ENCODE results near the gene OR2D2. TPM values are rescaled to one million over a fixed set of nuclear protein-coding genes. Genes with fewer than 3 reads are reported as not detected.

Gene OR2D2, protein sequence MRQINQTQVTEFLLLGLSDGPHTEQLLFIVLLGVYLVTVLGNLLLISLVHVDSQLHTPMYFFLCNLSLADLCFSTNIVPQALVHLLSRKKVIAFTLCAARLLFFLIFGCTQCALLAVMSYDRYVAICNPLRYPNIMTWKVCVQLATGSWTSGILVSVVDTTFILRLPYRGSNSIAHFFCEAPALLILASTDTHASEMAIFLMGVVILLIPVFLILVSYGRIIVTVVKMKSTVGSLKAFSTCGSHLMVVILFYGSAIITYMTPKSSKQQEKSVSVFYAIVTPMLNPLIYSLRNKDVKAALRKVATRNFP
- polyA plus RNA-seq (0.10 to 0.14 TPM in 2 of 3 replicates, not detected in the other), polyA minus RNA-seq (2.5 to 4.3 TPM in 2 of 3 replicates, not detected in the other)
- polyA plus RNA-seq (2011; ENCODE audit: low read depth) = not detected
- not detected in 2 replicates for polyA plus RNA-seq (2011; cell fraction: cytosol; rRNA removed)
- 0.35 and 0.38 TPM in 2 replicates for polyA plus RNA-seq (2011; cell fraction: nucleus; rRNA removed)
- polyA plus RNA-seq (2012; ENCODE audit: low replicate concordance) = not detected in 2 replicates
- not detected for polyA minus RNA-seq (2011; cell fraction: cytosol; rRNA and poly(A)+ RNA removed)
- polyA minus RNA-seq (2011; cell fraction: nucleus; rRNA and poly(A)+ RNA removed) = 2.3 and 5.4 TPM in 2 replicates

DNA sequence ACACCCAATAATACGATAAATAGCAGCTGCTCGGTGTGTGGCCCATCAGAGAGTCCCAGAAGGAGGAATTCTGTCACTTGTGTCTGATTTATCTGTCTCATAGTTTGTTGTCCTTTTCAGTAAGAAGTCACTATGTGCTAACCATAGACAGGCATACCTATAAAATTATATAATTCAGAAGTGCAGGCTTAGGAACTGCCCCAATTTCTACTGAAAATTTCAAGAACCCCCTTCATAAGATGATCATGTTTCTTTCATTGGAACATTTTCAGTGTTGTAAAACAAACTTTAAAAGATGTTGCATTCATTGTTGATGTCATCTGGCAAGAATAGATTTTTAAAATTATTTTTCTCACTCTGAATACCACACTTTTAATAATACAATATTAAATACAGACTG lies at the start of gene OR2D2:
TSS of gene OR2D2 (minus strand) at position 101 of the 400 bp plus-strand sequence. CDS start at position 101, 0 bp downstream.
- FAIRE-seq (no peak), DNase-seq (ENCODE audit: low read depth, low spot score) (no peak)
- dilution Hi-C loops (cut with MboI; ENCODE audit: extremely low pct_ligation_motif_present, low sequenced_read_pairs) = no loop called here
- no peaks in the 10 kb centered on the region for H3K36me3 ChIP-seq (ENCODE audit: control insufficient read depth in 2 of 2, extremely low read depth in 1 of 2, insufficient read depth in 2 of 2, low read length in 2 of 2)
- no peaks in the 10 kb centered on the region for H3K79me2 ChIP-seq (ENCODE audit: control insufficient read depth, insufficient read depth, low read length)
- H3K9me3 ChIP-seq (ENCODE audit: control insufficient read depth, low read depth, low read length) = no peaks in the 10 kb centered on the region
- no peak within 1 kb of the TSS for H3K4me2 ChIP-seq (ENCODE audit: control insufficient read depth, extremely low read depth, insufficient read depth, low read depth, low read length)
- H3K9me1 ChIP-seq (ENCODE audit: control insufficient read depth, extremely low read depth, insufficient read depth, low read length) = no peaks in the 10 kb centered on the region
- H2AFZ ChIP-seq (ENCODE audit: control insufficient read depth, low read length) = no peak within 1 kb of the TSS
- H3K27me3 ChIP-seq (ENCODE audit: control insufficient read depth, extremely low read depth, insufficient read depth, low read length) = no peaks in the 10 kb centered on the region
- no peaks in the 10 kb centered on the region for H3K4me1 ChIP-seq (ENCODE audit: control insufficient read depth, extremely low read depth, insufficient read depth, low read length)
- H3K4me3 ChIP-seq (ENCODE audit: control insufficient read depth in 2 of 3, extremely low read depth in 1 of 3, insufficient read depth in 2 of 3, low read depth in 1 of 3, low read length in 3 of 3) = no peak within 1 kb of the TSS
- no peak within 1 kb of the TSS for H3K9ac ChIP-seq (ENCODE audit: control insufficient read depth, extremely low read depth, insufficient read depth, low read length)
- no peaks in the 10 kb centered on the region for H4K20me1 ChIP-seq (ENCODE audit: control insufficient read depth, extremely low read depth, insufficient read depth, low read length)
- H3K27ac ChIP-seq (ENCODE audit: control insufficient read depth, insufficient read depth, low read length) = no peak within 1 kb of the TSS
- no peak for TF ChIP-seq EZH2 (IDR thresholded peaks at IDR 0.05; ENCODE audit: low read length)
- TF ChIP-seq, protein P1, sequence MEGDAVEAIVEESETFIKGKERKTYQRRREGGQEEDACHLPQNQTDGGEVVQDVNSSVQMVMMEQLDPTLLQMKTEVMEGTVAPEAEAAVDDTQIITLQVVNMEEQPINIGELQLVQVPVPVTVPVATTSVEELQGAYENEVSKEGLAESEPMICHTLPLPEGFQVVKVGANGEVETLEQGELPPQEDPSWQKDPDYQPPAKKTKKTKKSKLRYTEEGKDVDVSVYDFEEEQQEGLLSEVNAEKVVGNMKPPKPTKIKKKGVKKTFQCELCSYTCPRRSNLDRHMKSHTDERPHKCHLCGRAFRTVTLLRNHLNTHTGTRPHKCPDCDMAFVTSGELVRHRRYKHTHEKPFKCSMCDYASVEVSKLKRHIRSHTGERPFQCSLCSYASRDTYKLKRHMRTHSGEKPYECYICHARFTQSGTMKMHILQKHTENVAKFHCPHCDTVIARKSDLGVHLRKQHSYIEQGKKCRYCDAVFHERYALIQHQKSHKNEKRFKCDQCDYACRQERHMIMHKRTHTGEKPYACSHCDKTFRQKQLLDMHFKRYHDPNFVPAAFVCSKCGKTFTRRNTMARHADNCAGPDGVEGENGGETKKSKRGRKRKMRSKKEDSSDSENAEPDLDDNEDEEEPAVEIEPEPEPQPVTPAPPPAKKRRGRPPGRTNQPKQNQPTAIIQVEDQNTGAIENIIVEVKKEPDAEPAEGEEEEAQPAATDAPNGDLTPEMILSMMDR (optimal IDR thresholded peaks at IDR 0.05 in 1 of 3, IDR thresholded peaks at IDR 0.05 in 1 of 3, conservative IDR thresholded peaks at IDR 0.05 in 1 of 3; ENCODE audit: extremely low read depth in 1 of 3, insufficient read depth in 2 of 3, low read length in 3 of 3) = no peak

DNA sequence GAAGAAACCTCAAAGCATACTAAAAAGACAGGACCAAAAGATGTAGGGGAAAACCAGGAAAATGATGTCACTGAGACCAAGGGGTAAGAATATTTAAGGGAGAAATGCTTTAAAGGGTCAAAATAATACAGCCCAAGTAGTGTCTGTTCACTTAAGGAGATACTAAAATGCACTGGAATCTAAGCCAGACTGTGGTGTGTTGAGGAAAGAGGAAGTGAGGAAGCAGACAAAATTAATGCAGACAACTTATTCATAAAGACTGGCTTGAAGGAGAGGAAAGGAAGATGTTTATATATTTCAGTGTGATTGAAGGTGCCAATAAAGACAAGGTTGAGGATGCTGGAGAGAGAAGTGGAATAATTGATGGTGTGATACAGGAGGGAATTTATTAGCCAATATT lies 49.7 kb upstream of the OR2D2 start:
- no peak overlapping the region for H3K4me2 ChIP-seq (ENCODE audit: control insufficient read depth, extremely low read depth, insufficient read depth, low read depth, low read length)
- FAIRE-seq (no peak), DNase-seq (ENCODE audit: low read depth, low spot score) (no peak)
- dilution Hi-C loops (cut with MboI; ENCODE audit: extremely low pct_ligation_motif_present, low sequenced_read_pairs) = no loop called here
- H4K20me1 ChIP-seq (ENCODE audit: control insufficient read depth, extremely low read depth, insufficient read depth, low read length) = no peaks in the 10 kb centered on the region
- no peaks in the 10 kb centered on the region for H3K27me3 ChIP-seq (ENCODE audit: control insufficient read depth, extremely low read depth, insufficient read depth, low read length)
- no peak overlapping the region for H3K27ac ChIP-seq (ENCODE audit: control insufficient read depth, insufficient read depth, low read length)
- H3K9me1 ChIP-seq (ENCODE audit: control insufficient read depth, extremely low read depth, insufficient read depth, low read length) = no peaks in the 10 kb centered on the region
- H3K36me3 ChIP-seq (ENCODE audit: control insufficient read depth in 2 of 2, extremely low read depth in 1 of 2, insufficient read depth in 2 of 2, low read length in 2 of 2) = peaks cover 0 to 2% of the 10 kb centered on the region in 2 experiments
- no peaks in the 10 kb centered on the region for H3K79me2 ChIP-seq (ENCODE audit: control insufficient read depth, insufficient read depth, low read length)
- TF ChIP-seq, protein P1 (optimal IDR thresholded peaks at IDR 0.05 in 1 of 3, IDR thresholded peaks at IDR 0.05 in 1 of 3, conservative IDR thresholded peaks at IDR 0.05 in 1 of 3; ENCODE audit: extremely low read depth in 1 of 3, insufficient read depth in 2 of 3, low read length in 3 of 3) = no peak
- no peak for TF ChIP-seq EZH2 (IDR thresholded peaks at IDR 0.05; ENCODE audit: low read length)
- H2AFZ ChIP-seq (ENCODE audit: control insufficient read depth, low read length) = no peak overlapping the region
- H3K9me3 ChIP-seq (ENCODE audit: control insufficient read depth, low read depth, low read length) = no peaks in the 10 kb centered on the region
- H3K4me3 ChIP-seq (ENCODE audit: control insufficient read depth in 2 of 3, extremely low read depth in 1 of 3, insufficient read depth in 2 of 3, low read depth in 1 of 3, low read length in 3 of 3) = no peak overlapping the region
- H3K4me1 ChIP-seq (ENCODE audit: control insufficient read depth, extremely low read depth, insufficient read depth, low read length) = no peaks in the 10 kb centered on the region
- H3K9ac ChIP-seq (ENCODE audit: control insufficient read depth, extremely low read depth, insufficient read depth, low read length) = no peak overlapping the region

All from keratinocyte (primary cell).